RWPE2 (cell line): ENCODE data around the gene BLOC1S3.
A peak's percentile ranks its signal among the peaks of the same experiment; 100 is the strongest.

ENCODE experiments used
- ATAC-seq: fragments of 200-7000 bp; cut with Tn5 transposase; 3 replicates; pipeline ENCODE4 v1.9.1; 2021; ENCODE audit warnings: low read depth
- DNase-seq: peaks from one replicate; pipeline ENCODE4 v3.0.0-alpha.2; 2020; ENCODE audit warnings: low spot score
- H3K27ac ChIP-seq: fragments of 450-650 bp; 2 replicates; pipeline ENCODE4 v1.5.1; 2017; ENCODE audit warnings: mild to moderate bottlenecking; ENCODE audit not compliant: poor library complexity, severe bottlenecking
- H3K27me3 ChIP-seq: fragments of 250-450 bp; sonication (Bioruptor Pico); 2 replicates; pipeline ENCODE4 v1.5.1; 2021; ENCODE audit warnings: mild to moderate bottlenecking, moderate library complexity; ENCODE audit not compliant: insufficient read depth, poor library complexity, severe bottlenecking
- H3K36me3 ChIP-seq: fragments of 250-450 bp; sonication (Bioruptor Pico); 2 replicates; pipeline ENCODE4 v1.5.1; 2020; ENCODE audit warnings: low read depth, mild to moderate bottlenecking, moderate library complexity
- H3K4me1 ChIP-seq: fragments of 250-450 bp; sonication (Bioruptor Pico); 2 replicates; pipeline ENCODE4 v1.5.1; 2021; ENCODE audit warnings: mild to moderate bottlenecking, moderate library complexity; ENCODE audit not compliant: insufficient read depth, poor library complexity, severe bottlenecking
- H3K4me3 ChIP-seq: fragments of 250-450 bp; sonication (Bioruptor Pico); 2 replicates; pipeline ENCODE4 v1.5.1; 2021; ENCODE audit warnings: mild to moderate bottlenecking, moderate library complexity; ENCODE audit not compliant: severe bottlenecking
- H3K9me3 ChIP-seq: fragments of 250-450 bp; sonication (Bioruptor Pico); 2 replicates; pipeline ENCODE4 v1.5.1; 2021; ENCODE audit warnings: mild to moderate bottlenecking, moderate library complexity; ENCODE audit not compliant: severe bottlenecking
- CTCF ChIP-seq: fragments of 450-650 bp; IDR thresholded peaks from one replicate; pipeline ENCODE4 v1.5.1; 2017; ENCODE audit warnings: mild to moderate bottlenecking, moderate library complexity; ENCODE audit not compliant: poor library complexity, severe bottlenecking

BLOC1S3 gene

GRCh38 chr19:45169602-45170001 lies 9.0 kb upstream of the BLOC1S3 start:
- ATAC-seq, result no peak
- H3K4me3 ChIP-seq, result no peak overlapping the region
- TF ChIP-seq CTCF, result no peak
- DNase-seq, result peak; percentile 52
- H3K27ac ChIP-seq, result no peak overlapping the region
- no peaks in the 10 kb centered on the region for H3K36me3 ChIP-seq
- H3K4me1 ChIP-seq, result no peaks in the 10 kb centered on the region
- no peaks in the 10 kb centered on the region for H3K9me3 ChIP-seq
- H3K27me3 ChIP-seq, result no peaks in the 10 kb centered on the region

- DNase-seq (no peak), ATAC-seq (no peak)
- Histone ChIP-seq H3K4me1 (no peaks in the 10 kb centered on the region), H3K27me3 (no peaks in the 10 kb centered on the region), H3K27ac (no peak overlapping the region), H3K4me3 (no peak overlapping the region), H3K9me3 (no peaks in the 10 kb centered on the region), H3K36me3 (no peaks in the 10 kb centered on the region)
- no peak for TF ChIP-seq CTCF
Observed at GRCh38 chr19:45170146-45171106, 8.2 kb upstream of the BLOC1S3 start.

GRCh38 chr19:45171211-45171623 lies 7.4 kb upstream of the BLOC1S3 start:
- H3K9me3 ChIP-seq, result no peaks in the 10 kb centered on the region
- H3K4me1 ChIP-seq, result no peaks in the 10 kb centered on the region
- H3K4me3 ChIP-seq, result no peak overlapping the region
- TF ChIP-seq CTCF, result no peak
- ATAC-seq (no peak), DNase-seq (no peak)
- no peaks in the 10 kb centered on the region for H3K27me3 ChIP-seq
- H3K27ac ChIP-seq, result no peak overlapping the region
- no peaks in the 10 kb centered on the region for H3K36me3 ChIP-seq

GRCh38 chr19:45172173-45172572 lies 6.4 kb upstream of the BLOC1S3 start:
- ATAC-seq (no peak), DNase-seq (no peak)
- Histone ChIP-seq H3K27me3 (no peaks in the 10 kb centered on the region), H3K4me1 (no peaks in the 10 kb centered on the region), H3K9me3 (no peaks in the 10 kb centered on the region), H3K36me3 (no peaks in the 10 kb centered on the region), H3K4me3 (no peak overlapping the region), H3K27ac (no peak overlapping the region)
- TF ChIP-seq CTCF, result no peak
